H9 (cell line): ENCODE results near the gene FKBP8. TPM values are rescaled to one million over a fixed set of nuclear protein-coding genes. Genes with fewer than 3 reads are reported as not detected.

Experiments
- DNase-seq: peaks from one replicate; pipeline ENCODE4 v3.0.0-alpha.2; 2017
- H2AFZ ChIP-seq: one replicate; pipeline ENCODE4 v1.6.1; 2013; ENCODE audit warnings: mild to moderate bottlenecking, low read length, control low read depth, moderate library complexity
- H2AK5ac ChIP-seq: 2 replicates; pipeline ENCODE4 v1.6.1; 2013; ENCODE audit warnings: low read length, control low read depth, mixed read lengths; ENCODE audit not compliant: insufficient read length
- H2BK120ac ChIP-seq: one replicate; pipeline ENCODE4 v1.6.1; 2013; ENCODE audit warnings: low read depth, mild to moderate bottlenecking, low read length, control low read depth, inconsistent platforms; ENCODE audit not compliant: poor library complexity, severe bottlenecking
- H2BK12ac ChIP-seq: 2 replicates; pipeline ENCODE4 v1.6.1; 2013; ENCODE audit warnings: low read length, control low read depth, mixed read lengths, low read depth; ENCODE audit not compliant: insufficient read length
- H2BK15ac ChIP-seq: 2 replicates; pipeline ENCODE4 v1.6.1; 2013; ENCODE audit warnings: low read depth, low read length, control low read depth
- H2BK20ac ChIP-seq: one replicate; pipeline ENCODE4 v1.6.1; 2013; ENCODE audit warnings: low read depth, mild to moderate bottlenecking, low read length, control low read depth, inconsistent platforms; ENCODE audit not compliant: poor library complexity, severe bottlenecking
- H2BK5ac ChIP-seq: 2 replicates; pipeline ENCODE4 v1.6.1; 2013; ENCODE audit warnings: low read length, control low read depth, mixed read lengths; ENCODE audit not compliant: insufficient read length
- H3K14ac ChIP-seq: 2 replicates; pipeline ENCODE4 v1.6.1; 2013; ENCODE audit warnings: low read length, control low read depth; ENCODE audit not compliant: insufficient read depth
- H3K18ac ChIP-seq: 2 replicates; pipeline ENCODE4 v1.6.1; 2013; ENCODE audit warnings: low read depth, mild to moderate bottlenecking, mixed read lengths, low read length, control low read depth; ENCODE audit not compliant: insufficient read length
- H3K23ac ChIP-seq: 2 replicates; pipeline ENCODE4 v1.6.1; 2013; ENCODE audit warnings: low read length, control low read depth, mixed read lengths, low read depth; ENCODE audit not compliant: insufficient read length
- H3K23me2 ChIP-seq: 2 replicates; pipeline ENCODE4 v1.6.1; 2013; ENCODE audit warnings: low read depth, mild to moderate bottlenecking, mixed read lengths, low read length, control low read depth; ENCODE audit not compliant: insufficient read length, poor library complexity, severe bottlenecking
- H3K27ac ChIP-seq: 2 replicates; pipeline ENCODE4 v1.5.1; 2013; ENCODE audit warnings: low read length, control low read depth, mixed read lengths, low read depth; ENCODE audit not compliant: insufficient read length
- H3K27me3 ChIP-seq: 2 replicates; pipeline ENCODE4 v1.6.1; 2013; ENCODE audit warnings: low read length, control low read depth, inconsistent platforms; ENCODE audit not compliant: insufficient read depth
- H3K4ac ChIP-seq: 2 replicates; pipeline ENCODE4 v1.6.1; 2013; ENCODE audit warnings: low read depth, mild to moderate bottlenecking, control low read depth, inconsistent platforms, low read length, moderate library complexity
- H3K4me1 ChIP-seq: 2 replicates; pipeline ENCODE4 v1.6.1; 2013; ENCODE audit warnings: low read length, control low read depth, inconsistent platforms; ENCODE audit not compliant: insufficient read depth
- H3K4me2 ChIP-seq: 2 replicates; pipeline ENCODE4 v1.6.1; 2013; ENCODE audit warnings: low read length, control low read depth, mixed read lengths; ENCODE audit not compliant: insufficient read length, insufficient read depth
- H3K56ac ChIP-seq: 2 replicates; pipeline ENCODE4 v1.6.1; 2013; ENCODE audit warnings: low read depth, mild to moderate bottlenecking, mixed read lengths, low read length, control low read depth; ENCODE audit not compliant: insufficient read length
- H3K79me1 ChIP-seq: 2 replicates; pipeline ENCODE4 v1.6.1; 2013; ENCODE audit warnings: low read depth, mild to moderate bottlenecking, moderate library complexity, low read length, control low read depth, inconsistent platforms; ENCODE audit not compliant: insufficient read depth, poor library complexity, severe bottlenecking
- H3K79me2 ChIP-seq: 2 replicates; pipeline ENCODE4 v1.6.1; 2013; ENCODE audit warnings: low read length, control low read depth, inconsistent platforms; ENCODE audit not compliant: insufficient read depth
- H3K9ac ChIP-seq: 2 replicates; pipeline ENCODE4 v1.6.1; 2013; ENCODE audit warnings: low read length, control low read depth, mixed read lengths; ENCODE audit not compliant: insufficient read length; ENCODE audit errors: extremely low read depth
- H3K9me3 ChIP-seq: one replicate; pipeline ENCODE4 v1.6.1; 2013; ENCODE audit warnings: low read depth, low read length, inconsistent platforms; ENCODE audit not compliant: control insufficient read depth
- H3T11ph ChIP-seq: one replicate; pipeline ENCODE4 v1.6.1; 2013; ENCODE audit warnings: mild to moderate bottlenecking, low read length, control low read depth, inconsistent platforms
- H4K20me1 ChIP-seq: one replicate; pipeline ENCODE4 v1.6.1; 2013; ENCODE audit not compliant: control insufficient read depth, insufficient read length, insufficient read depth
- H4K5ac ChIP-seq: 2 replicates; pipeline ENCODE4 v1.6.1; 2013; ENCODE audit warnings: low read depth, mild to moderate bottlenecking, mixed read lengths, low read length, control low read depth; ENCODE audit not compliant: insufficient read length
- H4K8ac ChIP-seq: replicated peaks from 2 replicates; pipeline ENCODE4 v1.6.1; 2013; ENCODE audit warnings: low read length, control low read depth, mixed read lengths, low read depth; ENCODE audit not compliant: insufficient read length
- H4K91ac ChIP-seq: 2 replicates; pipeline ENCODE4 v1.6.1; 2013; ENCODE audit warnings: low read depth, mild to moderate bottlenecking, moderate library complexity, mixed read lengths, low read length, control low read depth; ENCODE audit not compliant: insufficient read length
- H3K27ac Mint-ChIP-seq, 3 experiments: 2 replicates in 2 of 3; 3 replicates in 1 of 3; pipeline ENCODE4 v1.8.0; 2020 to 2021; ENCODE audit warnings: mixed read lengths in 3 of 3, mild to moderate bottlenecking in 1 of 3, moderate library complexity in 1 of 3
- H3K27me3 Mint-ChIP-seq: 2 replicates; pipeline ENCODE4 v1.8.0; 2021; ENCODE audit warnings: low read depth, mild to moderate bottlenecking, moderate library complexity, mixed read lengths
- H3K36me3 Mint-ChIP-seq, 3 experiments: 2 replicates in 2 of 3; 3 replicates in 1 of 3; pipeline ENCODE4 v1.8.0; 2020 to 2021; ENCODE audit warnings: low read depth in 3 of 3, mixed read lengths in 3 of 3; ENCODE audit not compliant: insufficient read depth in 1 of 3
- H3K4me1 Mint-ChIP-seq, 2 experiments: 2 replicates each; pipeline ENCODE4 v1.8.0; 2020; ENCODE audit warnings: mixed read lengths in 2 of 2
- H3K4me3 Mint-ChIP-seq, 2 experiments: 2 replicates in 1 of 2; 3 replicates in 1 of 2; pipeline ENCODE4 v1.8.0; 2020 to 2021; ENCODE audit warnings: mild to moderate bottlenecking in 2 of 2, mixed read lengths in 2 of 2, moderate library complexity in 1 of 2
- H3K9me3 Mint-ChIP-seq, 2 experiments: 2 replicates in 1 of 2; 3 replicates in 1 of 2; pipeline ENCODE4 v1.8.0; 2020; ENCODE audit warnings: mild to moderate bottlenecking in 2 of 2, mixed read lengths in 2 of 2, moderate library complexity in 1 of 2
- WGBS: extraction: QIAGEN DNeasy Blood & Tissue Kit; methylation state at CpG from one replicate; pipeline ENCODE4 v1.1.7; 2013; ENCODE audit warnings: missing lambda C conversion rate, low lambda C conversion rate, mixed read lengths; ENCODE audit not compliant: insufficient read length; ENCODE audit errors: extremely low coverage; 5-methylcytosine and 5-hydroxymethylcytosine counted together
- total RNA-seq: library from RNA; stranded (reverse); gene quantifications from 2 replicates; pipeline ENCODE4 v1.2.1, GENCODE V29; 2021
- TF ChIP-seq, protein P1 (sequence below): fragments of 200-600 bp; sonication (generic); conservative IDR thresholded peaks from 3 replicates; pipeline ENCODE4 v1.8.0; 2021; ENCODE audit warnings: antibody characterized with exemption, mild to moderate bottlenecking

FKBP8 gene
- total RNA-seq, 1 experiment from 2014 or later, result 308 TPM

DNA sequence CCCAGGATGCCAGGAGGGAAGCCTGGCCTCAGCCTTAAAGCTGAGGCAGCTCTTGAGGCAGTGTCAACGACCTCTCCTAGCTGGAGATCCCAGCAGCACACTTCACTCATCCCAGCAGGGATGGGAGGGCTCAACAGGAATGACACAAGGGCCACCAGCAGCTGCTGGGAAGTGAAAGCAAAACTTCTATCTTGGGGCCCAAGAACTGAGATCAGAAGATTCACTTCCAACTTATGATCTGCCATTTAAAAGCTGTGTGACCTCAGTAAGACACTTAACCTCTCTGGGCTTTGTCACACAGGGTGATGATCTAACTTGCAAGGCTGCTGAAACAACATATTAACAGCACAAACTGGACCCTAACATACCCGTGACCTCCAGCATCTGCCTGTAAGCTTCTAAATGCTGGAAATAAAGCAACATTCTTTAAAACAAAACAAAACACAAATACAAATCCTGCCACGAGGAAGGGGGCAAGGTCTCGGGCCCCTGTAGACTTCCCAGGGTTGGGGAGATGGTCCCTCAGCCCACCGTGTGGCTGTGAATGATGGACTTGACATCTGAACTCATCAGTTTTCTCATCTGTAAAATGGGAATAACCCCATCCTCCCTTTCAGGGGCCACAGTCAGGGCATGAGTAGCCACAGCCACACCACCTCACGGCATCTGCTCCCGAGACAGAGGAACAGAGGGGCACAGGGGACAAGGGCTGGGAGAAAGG is 44.2 kb downstream of the FKBP8 start:
- Histone ChIP-seq H3K4ac (no peak overlapping the region), H2BK12ac (no peak overlapping the region), H3K4me2 (no peak overlapping the region), H2BK120ac (no peak overlapping the region), H3K4me1 (0 out of 2 replicates have a peak, but pooled peaks cover 2% of the 10 kb centered on the region), H3K18ac (no peak overlapping the region), H2BK20ac (no peak overlapping the region), H4K5ac (no peak overlapping the region), H3K27ac (no peak overlapping the region), H3K23ac (no peak overlapping the region), H2BK5ac (no peak overlapping the region), H3K9ac (no peak overlapping the region), H4K20me1 (peaks cover 3% of the 10 kb centered on the region), H4K91ac (no peak overlapping the region), H3K27me3 (no peaks in the 10 kb centered on the region), H2AFZ (no peak overlapping the region), H3K9me3 (no peaks in the 10 kb centered on the region), H3K79me2 (peaks cover 2% of the 10 kb centered on the region; the same call in 1 of the 2 replicates), H3K56ac (no peak overlapping the region), H2BK15ac (no peak overlapping the region), H3K23me2 (no peaks in the 10 kb centered on the region), H3K14ac (no peak overlapping the region), H2AK5ac (no peak overlapping the region), H3T11ph (no peak overlapping the region), H4K8ac (no peak overlapping the region), H3K79me1 (peaks cover 3% of the 10 kb centered on the region)
- no peaks in the 10 kb centered on the region for H3K36me3 Mint-ChIP-seq
- no peaks in the 10 kb centered on the region; the same call in 1 of the 2 replicates for H3K27me3 Mint-ChIP-seq
- H3K9me3 Mint-ChIP-seq, result no peaks in the 10 kb centered on the region
- DNase-seq, result no peak
- no peak overlapping the region for H3K4me3 Mint-ChIP-seq
- no peak overlapping the region for H3K27ac Mint-ChIP-seq
- TF ChIP-seq, protein P1, sequence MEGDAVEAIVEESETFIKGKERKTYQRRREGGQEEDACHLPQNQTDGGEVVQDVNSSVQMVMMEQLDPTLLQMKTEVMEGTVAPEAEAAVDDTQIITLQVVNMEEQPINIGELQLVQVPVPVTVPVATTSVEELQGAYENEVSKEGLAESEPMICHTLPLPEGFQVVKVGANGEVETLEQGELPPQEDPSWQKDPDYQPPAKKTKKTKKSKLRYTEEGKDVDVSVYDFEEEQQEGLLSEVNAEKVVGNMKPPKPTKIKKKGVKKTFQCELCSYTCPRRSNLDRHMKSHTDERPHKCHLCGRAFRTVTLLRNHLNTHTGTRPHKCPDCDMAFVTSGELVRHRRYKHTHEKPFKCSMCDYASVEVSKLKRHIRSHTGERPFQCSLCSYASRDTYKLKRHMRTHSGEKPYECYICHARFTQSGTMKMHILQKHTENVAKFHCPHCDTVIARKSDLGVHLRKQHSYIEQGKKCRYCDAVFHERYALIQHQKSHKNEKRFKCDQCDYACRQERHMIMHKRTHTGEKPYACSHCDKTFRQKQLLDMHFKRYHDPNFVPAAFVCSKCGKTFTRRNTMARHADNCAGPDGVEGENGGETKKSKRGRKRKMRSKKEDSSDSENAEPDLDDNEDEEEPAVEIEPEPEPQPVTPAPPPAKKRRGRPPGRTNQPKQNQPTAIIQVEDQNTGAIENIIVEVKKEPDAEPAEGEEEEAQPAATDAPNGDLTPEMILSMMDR, result no peak
- WGBS, result no CpG with 5 or more reads among the region's 7 CpGs
- peaks cover 19 to 21% of the 10 kb centered on the region in 2 experiments; a peak in 3 of 4 replicates for H3K4me1 Mint-ChIP-seq
